Adipocyte (in vitro differentiated cells): ENCODE data around the gene COPS3.
A peak's percentile ranks its signal among the peaks of the same experiment; 100 is the strongest.
"Not testable (repeated sequence)": the region's sequence is repeated elsewhere in the genome, so short reads cannot be mapped to it uniquely, and the experiment has no call there.

Source experiments
- DNase-seq: peaks from one replicate; pipeline ENCODE4 v3.0.0-alpha.2; 2015; ENCODE audit warnings: low read depth
- H3K27me3 ChIP-seq: replicated peaks from 2 replicates; pipeline ENCODE4 v1.7.0; 2013; ENCODE audit warnings: mild to moderate bottlenecking, low read length, moderate library complexity; ENCODE audit not compliant: control insufficient read depth, insufficient read depth
- H3K36me3 ChIP-seq: 2 replicates; pipeline ENCODE4 v1.7.0; 2013; ENCODE audit warnings: low read length, mild to moderate bottlenecking, moderate library complexity; ENCODE audit not compliant: control insufficient read depth, insufficient read depth, severe bottlenecking
- H3K4me1 ChIP-seq: 2 replicates; pipeline ENCODE4 v1.7.0; 2013; ENCODE audit warnings: mild to moderate bottlenecking, low read length, moderate library complexity; ENCODE audit not compliant: control insufficient read depth, insufficient read depth
- H3K4me3 ChIP-seq: 2 replicates; pipeline ENCODE4 v1.7.0; 2013; ENCODE audit warnings: mild to moderate bottlenecking, low read length, moderate library complexity
- H3K9ac ChIP-seq: 2 replicates; pipeline ENCODE4 v1.7.0; 2013; ENCODE audit warnings: mild to moderate bottlenecking, low read length, moderate library complexity
- H3K9me3 ChIP-seq: 2 replicates; pipeline ENCODE4 v1.7.0; 2013; ENCODE audit warnings: mild to moderate bottlenecking, low read length, moderate library complexity; ENCODE audit not compliant: control insufficient read depth

Gene COPS3

GRCh38 chr17:17315142-17315821 lies 34.2 kb upstream of the COPS3 start:
- no peak overlapping the region for H3K9ac ChIP-seq
- no peak for DNase-seq
- no peaks in the 10 kb centered on the region for H3K36me3 ChIP-seq
- H3K27me3 ChIP-seq = no peaks in the 10 kb centered on the region
- no peaks in the 10 kb centered on the region for H3K9me3 ChIP-seq
- H3K4me3 ChIP-seq = no peak overlapping the region
- H3K4me1 ChIP-seq = no peaks in the 10 kb centered on the region

GRCh38 chr17:17314501-17315071 lies 33.5 kb upstream of the COPS3 start:
- DNase-seq = no peak
- no peaks in the 10 kb centered on the region for H3K4me1 ChIP-seq
- H3K9me3 ChIP-seq = no peaks in the 10 kb centered on the region
- H3K4me3 ChIP-seq = no peak overlapping the region
- no peak overlapping the region for H3K9ac ChIP-seq
- no peaks in the 10 kb centered on the region for H3K27me3 ChIP-seq
- no peaks in the 10 kb centered on the region for H3K36me3 ChIP-seq

GRCh38 chr17:17313350-17313991 lies 32.4 kb upstream of the COPS3 start:
- H3K27me3 ChIP-seq = no peaks in the 10 kb centered on the region
- H3K4me3 ChIP-seq = no peak overlapping the region
- H3K9me3 ChIP-seq = no peaks in the 10 kb centered on the region
- no peaks in the 10 kb centered on the region for H3K36me3 ChIP-seq
- no peak for DNase-seq
- no peaks in the 10 kb centered on the region for H3K4me1 ChIP-seq
- no peak overlapping the region for H3K9ac ChIP-seq

- Histone ChIP-seq H3K4me3 (no peak overlapping the region), H3K4me1 (no peaks in the 10 kb centered on the region), H3K27me3 (no peaks in the 10 kb centered on the region), H3K36me3 (no peaks in the 10 kb centered on the region), H3K9me3 (no peaks in the 10 kb centered on the region), H3K9ac (no peak overlapping the region)
- DNase-seq = no peak
Observed at GRCh38 chr17:17309356-17309755, 28.3 kb upstream of the COPS3 start.

- H3K4me1 ChIP-seq = peaks cover 3% of the 10 kb centered on the region
- no peaks in the 10 kb centered on the region for H3K9me3 ChIP-seq
- no peak overlapping the region for H3K9ac ChIP-seq
- no peak for DNase-seq
- H3K36me3 ChIP-seq = no peaks in the 10 kb centered on the region
- no peaks in the 10 kb centered on the region for H3K27me3 ChIP-seq
- no peak overlapping the region for H3K4me3 ChIP-seq
Observed at GRCh38 chr17:17305281-17305801, 24.3 kb upstream of the COPS3 start.

- Histone ChIP-seq H3K9ac (no peak overlapping the region), H3K4me3 (no peak overlapping the region), H3K27me3 (no peaks in the 10 kb centered on the region), H3K9me3 (no peaks in the 10 kb centered on the region), H3K4me1 (peaks cover 3% of the 10 kb centered on the region), H3K36me3 (no peaks in the 10 kb centered on the region)
- DNase-seq = no peak
Observed at GRCh38 chr17:17304521-17304985, 23.5 kb upstream of the COPS3 start.

- Histone ChIP-seq H3K4me3 (peak overlapping the region; percentile 83), H3K9me3 (no peaks in the 10 kb centered on the region), H3K9ac (peak overlapping the region; percentile 80), H3K27me3 (no peaks in the 10 kb centered on the region), H3K36me3 (no peaks in the 10 kb centered on the region), H3K4me1 (peaks cover 3% of the 10 kb centered on the region)
- no peak for DNase-seq
Observed at GRCh38 chr17:17303847-17304490, 22.9 kb upstream of the COPS3 start.

GRCh38 chr17:17303010-17303846 lies 22.2 kb upstream of the COPS3 start, which contains the start of gene NT5M:
Gene NT5M (plus strand): TSS chr17:17303373. CDS start chr17:17303551, 178 bp downstream.
- Histone ChIP-seq H3K4me3 (peak within 1 kb of the TSS; percentile 83), H3K9ac (peak within 1 kb of the TSS; percentile 80), H3K27me3 (no peaks in the 10 kb centered on the region), H3K36me3 (no peaks in the 10 kb centered on the region), H3K4me1 (peaks cover 3% of the 10 kb centered on the region), H3K9me3 (no peaks in the 10 kb centered on the region)
- DNase-seq = peak; percentile 92

GRCh38 chr17:17301659-17302058 lies 20.6 kb upstream of the COPS3 start:
- peaks cover 12% of the 10 kb centered on the region for H3K4me1 ChIP-seq
- H3K36me3 ChIP-seq, H3K9me3 ChIP-seq, DNase-seq, H3K9ac ChIP-seq, H3K4me3 ChIP-seq, H3K27me3 ChIP-seq: not testable (repeated sequence)

- Histone ChIP-seq H3K4me3 (peak overlapping the region; percentile 28), H3K9me3 (no peaks in the 10 kb centered on the region)
- peak; percentile 24 for DNase-seq
Observed at GRCh38 chr17:17300624-17301568, 19.9 kb upstream of the COPS3 start.

More at GRCh38 chr17:17300624-17301568, 19.9 kb upstream of the COPS3 start:
- Histone ChIP-seq H3K9ac (peak overlapping the region; percentile 37), H3K36me3 (no peaks in the 10 kb centered on the region), H3K4me1 (peaks cover 18% of the 10 kb centered on the region), H3K27me3 (no peaks in the 10 kb centered on the region)
